Activated CD8-positive, alpha-beta memory T cell treated with anti-CD3 and anti-CD28 coated beads for 1 hour (primary cell): ENCODE results near the gene FUBP1.
"Not testable (repeated sequence)": the region's sequence is repeated elsewhere in the genome, so short reads cannot be mapped to it uniquely, and the experiment has no call there.

ENCODE experiments used
- DNase-seq, 2 donors: peaks; one replicate each; pipeline ENCODE4 v3.0.0-alpha.2; 2020; ENCODE audit warnings: low read depth in 1 of 2; ENCODE audit errors: extremely low read depth in 1 of 2

FUBP1 gene

GRCh38 chr1:77948841-77949424, 29.9 kb downstream of the FUBP1 start:
- no peak for DNase-seq

GRCh38 chr1:77945345-77945744, 33.5 kb downstream of the FUBP1 start:
- no peak for DNase-seq

GRCh38 chr1:77942400-77943140, 36.3 kb downstream of the FUBP1 start:
- no peak for DNase-seq

- DNase-seq: no peak
Measured at GRCh38 chr1:77940921-77941570, 37.8 kb downstream of the FUBP1 start.

DNA sequence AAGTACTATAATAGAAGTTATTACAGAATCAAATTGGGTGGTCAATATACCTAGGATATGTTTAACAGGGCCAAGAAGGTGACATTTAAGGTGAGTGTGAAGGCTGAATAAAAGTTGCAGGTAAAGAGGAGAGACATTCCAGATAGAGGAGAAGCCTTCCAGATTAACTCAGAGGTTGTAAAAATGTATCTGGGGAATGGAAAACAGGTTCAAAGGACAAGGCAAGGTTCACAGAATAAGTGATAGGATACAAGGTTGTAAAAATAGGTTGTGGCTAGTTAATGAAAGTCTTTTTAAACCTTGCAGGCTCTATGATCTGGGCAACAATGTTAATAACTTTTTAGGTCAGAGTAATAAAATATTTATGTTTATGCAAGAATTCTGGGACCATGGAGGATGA, 40.2 kb downstream of the FUBP1 start:
- DNase-seq: no peak

GRCh38 chr1:77929806-77930205, 49.1 kb downstream of the FUBP1 start:
- DNase-seq: no peak

DNA sequence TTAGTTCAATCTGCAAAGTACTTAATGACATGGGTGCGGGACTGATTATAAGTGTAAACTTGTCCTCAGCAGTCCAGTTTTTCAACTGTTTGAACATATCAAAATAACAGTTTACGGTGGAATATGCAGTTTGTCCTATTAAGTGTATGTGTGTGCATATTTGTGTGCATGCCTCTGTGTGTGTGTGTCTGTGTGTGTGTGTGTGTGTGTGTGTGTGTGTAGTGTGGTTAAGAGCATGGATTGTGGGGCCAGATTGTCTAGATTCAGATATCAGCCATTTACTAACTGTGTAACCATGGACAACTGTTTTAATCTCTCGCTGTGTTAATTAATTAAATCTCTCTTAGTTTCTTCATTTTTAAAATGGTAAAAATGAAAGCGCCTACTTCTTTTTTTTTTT, 51.5 kb downstream of the FUBP1 start:
- DNase-seq: no peak

GRCh38 chr1:77926561-77927357, 52.1 kb downstream of the FUBP1 start:
- DNase-seq: no peak

GRCh38 chr1:77925956-77926355, 52.9 kb downstream of the FUBP1 start:
- no peak for DNase-seq

DNA sequence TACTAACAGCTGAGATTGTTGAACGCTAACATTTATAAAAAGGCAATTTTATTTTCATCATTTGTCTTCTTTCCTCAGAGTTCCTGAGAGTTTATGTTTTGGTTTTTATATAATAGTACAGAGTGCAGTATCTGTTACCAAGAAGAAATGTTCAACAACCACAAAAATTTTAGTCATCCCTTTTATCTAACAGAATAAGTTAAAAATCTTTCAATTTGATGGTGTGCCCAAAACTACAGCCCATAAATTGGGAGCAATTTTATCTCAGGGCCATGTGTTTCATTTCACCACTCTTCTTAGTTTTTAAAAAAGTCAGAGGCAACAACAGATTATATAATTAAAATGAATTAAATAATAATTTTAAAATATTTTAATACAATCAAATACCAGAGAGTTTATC, 53.4 kb downstream of the FUBP1 start:
- DNase-seq: no peak

DNA sequence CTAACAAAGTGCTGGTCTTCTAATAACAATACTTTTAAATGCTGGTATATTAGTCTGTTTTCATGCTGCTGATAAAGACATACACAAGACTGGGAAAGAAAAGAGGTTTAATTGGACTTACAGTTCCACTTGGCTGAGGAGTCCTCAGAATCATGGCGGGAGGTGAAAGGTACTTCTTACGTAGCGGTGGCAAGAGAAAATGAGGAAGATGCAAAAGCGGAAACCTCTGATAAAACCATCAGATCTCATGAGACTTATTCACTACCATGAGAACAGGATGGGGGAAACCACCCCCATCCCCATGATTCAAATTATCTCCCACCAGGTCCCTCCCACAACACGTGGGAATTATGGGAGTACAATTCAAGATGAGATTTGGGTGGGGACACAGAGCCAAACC, 60.0 kb downstream of the FUBP1 start:
- DNase-seq: not testable (repeated sequence)

GRCh38 chr1:77910116-77910515, 68.8 kb downstream of the FUBP1 start:
- no peak for DNase-seq

DNA sequence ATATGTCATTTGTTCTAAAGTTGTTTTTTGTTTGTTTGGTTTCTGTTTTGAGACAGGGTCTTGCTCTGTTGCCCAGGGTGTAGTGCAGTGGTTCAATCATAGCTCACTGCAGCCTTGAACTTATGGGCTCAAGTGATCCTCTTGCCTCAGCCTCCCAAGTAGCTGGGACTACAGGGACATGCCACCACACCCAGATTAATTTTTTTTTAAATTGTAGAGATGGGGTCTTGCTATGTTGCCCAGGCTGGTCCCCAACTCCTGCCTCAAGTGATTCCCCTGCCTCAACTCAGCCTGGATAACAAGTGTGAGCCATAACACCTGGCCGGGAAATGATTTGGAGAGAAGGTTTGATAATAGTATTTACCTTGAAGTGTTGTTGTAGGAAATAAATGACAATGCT, 72.2 kb downstream of the FUBP1 start:
- no peak for DNase-seq

DNA sequence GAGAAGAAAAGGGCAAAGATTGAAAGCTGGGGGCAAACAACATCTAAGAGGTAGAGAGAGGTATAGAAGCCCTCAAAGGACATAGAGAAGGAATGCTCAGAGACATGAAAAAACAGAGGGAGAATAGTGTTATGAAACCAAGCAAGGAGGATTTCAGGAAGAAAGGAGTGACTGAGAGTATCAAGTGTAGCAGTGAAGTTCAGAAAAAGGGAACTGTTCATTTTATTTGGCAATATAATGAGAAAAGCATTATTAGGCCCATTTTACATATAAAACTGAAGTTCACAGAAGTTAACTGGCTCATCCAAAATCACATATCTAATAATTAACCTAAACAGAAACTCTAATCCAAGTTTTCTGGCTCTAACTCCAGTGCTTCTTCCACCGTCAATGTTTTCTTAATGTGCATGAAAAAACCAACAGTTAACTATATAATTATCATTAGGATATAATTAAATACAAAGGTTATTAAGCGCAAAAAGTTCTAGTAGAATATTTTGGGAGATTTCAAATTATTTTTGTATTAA, 72.8 kb downstream of the FUBP1 start:
- no peak for DNase-seq

GRCh38 chr1:77905603-77906002, 73.3 kb downstream of the FUBP1 start:
- DNase-seq: no peak

DNA sequence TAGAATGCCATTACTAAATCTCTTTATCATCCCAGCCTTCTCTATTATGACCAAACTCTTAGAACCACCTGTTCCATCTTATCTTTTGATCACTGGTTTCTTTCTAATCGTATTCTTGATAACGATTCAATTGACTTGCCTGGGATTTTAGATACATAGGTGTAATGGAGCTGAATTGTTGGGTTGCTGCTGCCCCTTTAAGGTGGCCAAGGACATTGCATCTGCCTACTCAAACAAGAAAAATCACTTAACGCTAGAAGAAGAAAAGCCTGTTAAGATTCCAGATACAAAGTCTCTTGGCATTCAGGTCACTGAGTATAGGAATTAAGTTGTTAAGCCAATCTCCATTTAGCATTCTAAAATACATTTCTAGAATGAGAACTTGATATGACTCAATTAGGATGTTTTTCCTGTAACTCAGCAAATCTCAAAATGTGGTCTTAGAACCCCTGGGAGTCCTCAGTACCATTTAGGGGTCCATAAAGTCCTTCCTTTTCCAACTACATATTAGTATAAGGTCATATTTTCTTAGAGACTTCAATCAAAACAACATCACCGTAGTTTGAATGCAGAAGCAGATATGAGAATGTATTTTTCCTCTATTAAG, 78.1 kb downstream of the FUBP1 start:
- DNase-seq: no peak

- no peak for DNase-seq
Measured at GRCh38 chr1:77899647-77900320, 79.1 kb downstream of the FUBP1 start.
